CD14-positive monocyte (primary cell): ENCODE results near the gene CPNE8. TPM values are rescaled to one million over a fixed set of nuclear protein-coding genes. Genes with fewer than 3 reads are reported as not detected.

ENCODE experiments used
- DNase-seq, 3 donors: peaks; one replicate each; pipeline ENCODE4 v3.0.0-alpha.2; 2011 to 2022
- H2AFZ ChIP-seq: 2 replicates; pipeline ENCODE4 v1.6.0; 2012; ENCODE audit warnings: mild to moderate bottlenecking, low read depth, low read length, inconsistent platforms; ENCODE audit not compliant: insufficient read depth, poor library complexity, severe bottlenecking
- H3K27ac ChIP-seq, 2 donors: 1 replicate in 1 of 2; 2 replicates in 1 of 2; pipeline ENCODE4 v1.5.1; 2012 to 2013; ENCODE audit warnings: low read length in 2 of 2, control low read depth in 1 of 2, inconsistent platforms in 1 of 2, low read depth in 1 of 2, mild to moderate bottlenecking in 1 of 2
- H3K27me3 ChIP-seq, 2 donors: one replicate each; pipeline versions ENCODE4 v1.6.0 to v1.6.1; 2011 to 2013; ENCODE audit warnings: low read length in 2 of 2; ENCODE audit not compliant: control insufficient read depth in 2 of 2, insufficient read depth in 2 of 2
- H3K36me3 ChIP-seq, 2 donors: replicated peaks in 1 of 2; 1 replicate in 1 of 2; 2 replicates in 1 of 2; pipeline versions ENCODE4 v1.5.1 to v1.6.1; 2012 to 2013; ENCODE audit warnings: low read length in 2 of 2, control low read depth in 1 of 2, inconsistent platforms in 1 of 2, mild to moderate bottlenecking in 1 of 2; ENCODE audit not compliant: insufficient read depth in 2 of 2, control insufficient read depth in 1 of 2
- H3K4me1 ChIP-seq, 2 donors: 1 replicate in 1 of 2; 2 replicates in 1 of 2; pipeline versions ENCODE4 v1.5.1 to v1.6.1; 2012 to 2013; ENCODE audit warnings: low read length in 2 of 2, control low read depth in 1 of 2, inconsistent platforms in 1 of 2, mild to moderate bottlenecking in 1 of 2, moderate library complexity in 1 of 2; ENCODE audit not compliant: insufficient read depth in 2 of 2, control insufficient read depth in 1 of 2
- H3K4me2 ChIP-seq: replicated peaks from 2 replicates; pipeline ENCODE3; 2012; ENCODE audit warnings: low read length, moderate library complexity, mild to moderate bottlenecking; ENCODE audit not compliant: poor library complexity, severe bottlenecking; ENCODE audit errors: extremely low read depth
- H3K4me3 ChIP-seq, 3 experiments: fragments of 200-600 bp in 1 of 3; sonication (generic) in 1 of 3; replicated peaks in 1 of 3; 1 replicate in 2 of 3; 2 replicates in 1 of 3; pipeline ENCODE4 v1.5.1; 2011 to 2013; ENCODE audit warnings: low read length in 3 of 3, mild to moderate bottlenecking in 3 of 3, control low read depth in 2 of 3, low read depth in 2 of 3, inconsistent platforms in 1 of 3, moderate library complexity in 1 of 3
- H3K79me2 ChIP-seq: 2 replicates; pipeline ENCODE4 v1.6.0; 2012; ENCODE audit warnings: mild to moderate bottlenecking, control low read depth, inconsistent platforms, low read length, moderate library complexity; ENCODE audit not compliant: insufficient read depth
- H3K9ac ChIP-seq: 2 replicates; pipeline ENCODE4 v1.6.0; 2017; ENCODE audit warnings: low read length, mild to moderate bottlenecking; ENCODE audit not compliant: insufficient read depth, poor library complexity, severe bottlenecking
- H3K9me3 ChIP-seq, 2 donors: replicated peaks in 1 of 2; 1 replicate in 1 of 2; 2 replicates in 1 of 2; pipeline versions ENCODE4 v1.5.1 to v1.6.1; 2012 to 2013; ENCODE audit warnings: low read length in 2 of 2, control low read depth in 1 of 2; ENCODE audit not compliant: control insufficient read depth in 1 of 2, insufficient read depth in 1 of 2
- H4K20me1 ChIP-seq: 2 replicates; pipeline ENCODE4 v1.6.0; 2012; ENCODE audit warnings: mild to moderate bottlenecking, low read length, control low read depth, moderate library complexity; ENCODE audit not compliant: insufficient read depth
- H3K27ac Mint-ChIP-seq, 7 donors: one replicate each; pipeline ENCODE4 v1.8.0; 2020; ENCODE audit warnings: mild to moderate bottlenecking in 7 of 7, mixed read lengths in 7 of 7, moderate library complexity in 6 of 7, inconsistent platforms in 2 of 7
- H3K27me3 Mint-ChIP-seq, 3 donors: one replicate each; pipeline ENCODE4 v1.8.0; 2021 to 2022; ENCODE audit warnings: low read depth in 3 of 3, mild to moderate bottlenecking in 3 of 3, mixed read lengths in 3 of 3, moderate library complexity in 3 of 3, inconsistent platforms in 1 of 3
- H3K36me3 Mint-ChIP-seq, 2 donors: one replicate each; pipeline ENCODE4 v1.8.0; 2020; ENCODE audit warnings: mixed read lengths in 2 of 2, inconsistent platforms in 1 of 2, mild to moderate bottlenecking in 1 of 2
- H3K4me1 Mint-ChIP-seq: one replicate; pipeline ENCODE4 v1.8.0; 2020; ENCODE audit warnings: mild to moderate bottlenecking, mixed read lengths
- H3K4me3 Mint-ChIP-seq, 2 donors: one replicate each; pipeline ENCODE4 v1.8.0; 2020; ENCODE audit warnings: mild to moderate bottlenecking in 2 of 2, mixed read lengths in 2 of 2, moderate library complexity in 1 of 2
- H3K9me3 Mint-ChIP-seq, 7 donors: one replicate each; pipeline ENCODE4 v1.8.0; 2020 to 2022; ENCODE audit warnings: mixed read lengths in 7 of 7, mild to moderate bottlenecking in 6 of 7, moderate library complexity in 6 of 7, inconsistent platforms in 2 of 7
- CTCF ChIP-seq: fragments of 200-600 bp; IDR thresholded peaks from one replicate; pipeline ENCODE4 v1.8.0; 2022; ENCODE audit warnings: antibody characterized with exemption, mild to moderate bottlenecking
- WGBS: methylation state at CpG from one replicate; pipeline ENCODE4 v1.1.5; 2013; ENCODE audit warnings: missing lambda C conversion rate; ENCODE audit not compliant: insufficient coverage; 5-methylcytosine and 5-hydroxymethylcytosine counted together
- intact Hi-C, 2 donors: fragments of 100-400 bp; cut with micrococcal nuclease; formaldehyde crosslinking; loops; one replicate each; pipeline versions ENCODE4 v1.15.0 to v1.15.1; 2023
- polyA plus RNA-seq, 3 donors: library from polyadenylated mRNA; depleted of rRNA in 1 of 3; unstranded in 2 of 3; stranded (reverse) in 1 of 3; fragments of 300-500 nt in 2 of 3; fragments of >200 nt in 1 of 3; fragmentation: Illumina TruSeq in 2 of 3; gene quantifications; 1 replicate in 2 of 3; 2 replicates in 1 of 3; pipeline ENCODE4 v1.2.3, GENCODE V29; 2012 to 2021

Gene CPNE8
- polyA plus RNA-seq, 3 donors = 15.2 to 22.5 (median 19.0) TPM

DNA sequence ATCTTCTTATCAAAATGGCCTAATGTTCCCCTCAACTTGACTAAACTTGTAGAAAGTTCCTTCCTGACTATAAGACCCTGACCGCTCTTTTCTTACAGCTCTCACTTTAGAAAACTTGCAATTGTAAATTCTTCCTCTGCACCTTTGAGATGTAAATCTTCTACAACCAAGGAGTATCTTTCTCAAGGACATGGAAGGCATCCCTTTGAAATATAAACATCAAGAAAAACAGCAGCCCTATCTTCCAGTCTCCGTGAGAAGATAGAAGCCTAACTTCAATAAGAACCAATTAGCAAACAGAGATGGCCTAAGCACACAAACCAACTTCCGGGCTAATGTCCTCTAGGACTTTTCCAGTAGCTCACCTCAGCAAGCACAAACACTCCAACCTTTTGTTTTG is 210.3 kb downstream of the CPNE8 start:
- Histone ChIP-seq H3K79me2 (no peaks in the 10 kb centered on the region), H4K20me1 (no peaks in the 10 kb centered on the region), H3K4me2 (no peak overlapping the region), H3K27me3 (no peaks in the 10 kb centered on the region), H3K36me3 (peaks cover 19 to 68% of the 10 kb centered on the region in 2 donors), H2AFZ (no peak overlapping the region), H3K9me3 (no peaks in the 10 kb centered on the region), H3K27ac (no peak overlapping the region), H3K4me3 (no peak overlapping the region), H3K9ac (no peak overlapping the region), H3K4me1 (no peaks in the 10 kb centered on the region)
- peaks cover 2% of the 10 kb centered on the region for H3K4me1 Mint-ChIP-seq
- no peak for TF ChIP-seq CTCF
- H3K27ac Mint-ChIP-seq = peak overlapping the region in 1 of 7 donors; percentile 17
- peaks cover 52 to 55% of the 10 kb centered on the region in 2 donors for H3K36me3 Mint-ChIP-seq
- no peak for DNase-seq
- peaks cover 0 to 4% (median 0%) of the 10 kb centered on the region in 7 donors for H3K9me3 Mint-ChIP-seq
- intact Hi-C loops = no loop called here
- 100% methylated on average over 1 of the region's 3 CpGs for WGBS
- H3K4me3 Mint-ChIP-seq = no peak overlapping the region
- H3K27me3 Mint-ChIP-seq = peaks cover 0 to 2% (median 0%) of the 10 kb centered on the region in 3 donors

DNA sequence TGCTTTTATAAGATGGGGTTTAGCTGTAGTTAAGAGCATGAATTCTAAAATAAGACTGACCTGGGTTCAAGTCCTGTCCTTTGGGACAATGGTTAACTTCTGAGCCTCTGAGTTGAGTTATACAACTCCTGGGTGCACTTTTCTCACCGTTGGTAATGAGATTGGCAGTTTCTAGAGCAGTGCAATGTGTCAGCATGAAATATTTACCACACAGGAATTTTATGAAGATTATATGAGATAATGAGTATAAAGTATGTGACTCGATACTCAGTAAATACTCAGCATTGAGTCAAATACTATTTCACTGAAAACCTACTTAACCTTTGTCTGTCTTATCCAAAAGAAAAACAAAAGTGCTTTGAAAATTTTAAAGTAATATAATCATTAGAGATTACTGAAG is 214.2 kb downstream of the CPNE8 start:
- H3K9me3 Mint-ChIP-seq = no peaks in the 10 kb centered on the region
- peaks cover 31 to 77% of the 10 kb centered on the region in 2 donors for H3K36me3 ChIP-seq
- H3K4me3 Mint-ChIP-seq = no peak overlapping the region
- no peak overlapping the region for H3K4me3 ChIP-seq
- H3K4me1 ChIP-seq = no peaks in the 10 kb centered on the region
- no peak overlapping the region for H2AFZ ChIP-seq
- intact Hi-C loops = no loop called here
- DNase-seq = no peak
- no peak overlapping the region for H3K9ac ChIP-seq
- no peaks in the 10 kb centered on the region for H3K27me3 ChIP-seq
- H3K4me1 Mint-ChIP-seq = peaks cover 2% of the 10 kb centered on the region
- peaks cover 56 to 64% of the 10 kb centered on the region in 2 donors for H3K36me3 Mint-ChIP-seq
- no CpG with 5 or more reads among the region's 2 CpGs for WGBS
- no peak overlapping the region for H3K27ac Mint-ChIP-seq
- H3K27me3 Mint-ChIP-seq = no peaks in the 10 kb centered on the region
- no peaks in the 10 kb centered on the region for H3K79me2 ChIP-seq
- H3K9me3 ChIP-seq = no peaks in the 10 kb centered on the region
- H4K20me1 ChIP-seq = no peaks in the 10 kb centered on the region
- no peak overlapping the region for H3K4me2 ChIP-seq
- no peak for TF ChIP-seq CTCF
- H3K27ac ChIP-seq = no peak overlapping the region
